Gastrocnemius medialis (tissue), 4 donors: ENCODE measurements around the gene CITED4. TPM values are rescaled to one million over a fixed set of nuclear protein-coding genes. Genes with fewer than 3 reads are reported as not detected.

Source experiments
- ATAC-seq, 2 donors: fragments of 150-250 bp; one replicate each; pipeline ENCODE4 v1.9.1; 2016
- DNase-seq, 2 donors: peaks; one replicate each; pipeline ENCODE4 v3.0.0-alpha.2; 2019
- H3K27ac ChIP-seq, 4 donors: fragments of 200-600 bp; sonication (generic); 1 replicate in 1 of 4; 2 replicates in 3 of 4; pipeline ENCODE4 v1.5.1; 2016 to 2018; ENCODE audit warnings: mild to moderate bottlenecking in 2 of 4, moderate library complexity in 1 of 4
- H3K27me3 ChIP-seq, 3 donors: fragments of 200-600 bp; sonication (generic) in 2 of 3; 1 replicate in 1 of 3; 2 replicates in 2 of 3; pipeline versions ENCODE4 v1.5.1 to v1.6.0; 2016 to 2019; ENCODE audit warnings: mild to moderate bottlenecking in 1 of 3, moderate library complexity in 1 of 3
- H3K36me3 ChIP-seq, 2 donors: fragments of 200-600 bp; sonication (generic) in 1 of 2; one replicate each; pipeline ENCODE4 v1.5.1; 2017 to 2018
- H3K4me1 ChIP-seq, 2 donors: fragments of 200-600 bp; sonication (generic) in 1 of 2; one replicate each; pipeline ENCODE4 v1.5.1; 2016 to 2017; ENCODE audit warnings: mild to moderate bottlenecking in 2 of 2
- H3K4me3 ChIP-seq, 4 donors: fragments of 200-600 bp; sonication (generic) in 3 of 4; 1 replicate in 1 of 4; 2 replicates in 3 of 4; pipeline ENCODE4 v1.5.1; 2016 to 2019; ENCODE audit warnings: mild to moderate bottlenecking in 2 of 4
- H3K9me3 ChIP-seq, 3 donors: fragments of 200-600 bp; sonication (generic) in 2 of 3; 1 replicate in 1 of 3; 2 replicates in 2 of 3; pipeline ENCODE4 v1.5.1; 2016 to 2019
- POLR2A ChIP-seq, 2 donors: fragments of 450-650 bp; IDR thresholded peaks; one replicate each; pipeline ENCODE4 v1.6.1; 2017; ENCODE audit warnings: antibody characterized with exemption in 2 of 2, mild to moderate bottlenecking in 2 of 2, moderate library complexity in 2 of 2
- in situ Hi-C, 4 donors: fragments of 200-750 bp; cut with MboI; loops; one replicate each; pipeline versions ENCODE4 v1.15.0 to v1.8.0; 2017; ENCODE audit warnings: low sequenced_read_pairs in 4 of 4
- intact Hi-C: fragments of 100-400 bp; cut with DNase I; formaldehyde crosslinking; loops from one replicate; pipeline ENCODE4 v1.15.1; 2023; ENCODE audit warnings: low total_unique reads
- total RNA-seq, 4 donors: library from RNA; depleted of rRNA; stranded (reverse); fragments of >200 nt; gene quantifications; one replicate each; pipeline versions ENCODE4 v1.1.0 to v1.2.3, GENCODE V29; 2016
- TF ChIP-seq, protein P1 (sequence below), 5 experiments: fragments of 450-650 bp in 3 of 5; fragments of 200-600 bp in 2 of 5; sonication (generic) in 2 of 5; IDR thresholded peaks in 4 of 5; conservative IDR thresholded peaks in 1 of 5; 1 replicate in 4 of 5; 2 replicates in 1 of 5; pipeline ENCODE4 v1.5.1; 2016 to 2019; ENCODE audit warnings: antibody characterized with exemption in 5 of 5, mild to moderate bottlenecking in 3 of 5, moderate library complexity in 3 of 5

CITED4 gene
- total RNA-seq: 10 to 100 TPM; 15.9 to 30.8 (median 23.1) TPM

DNA sequence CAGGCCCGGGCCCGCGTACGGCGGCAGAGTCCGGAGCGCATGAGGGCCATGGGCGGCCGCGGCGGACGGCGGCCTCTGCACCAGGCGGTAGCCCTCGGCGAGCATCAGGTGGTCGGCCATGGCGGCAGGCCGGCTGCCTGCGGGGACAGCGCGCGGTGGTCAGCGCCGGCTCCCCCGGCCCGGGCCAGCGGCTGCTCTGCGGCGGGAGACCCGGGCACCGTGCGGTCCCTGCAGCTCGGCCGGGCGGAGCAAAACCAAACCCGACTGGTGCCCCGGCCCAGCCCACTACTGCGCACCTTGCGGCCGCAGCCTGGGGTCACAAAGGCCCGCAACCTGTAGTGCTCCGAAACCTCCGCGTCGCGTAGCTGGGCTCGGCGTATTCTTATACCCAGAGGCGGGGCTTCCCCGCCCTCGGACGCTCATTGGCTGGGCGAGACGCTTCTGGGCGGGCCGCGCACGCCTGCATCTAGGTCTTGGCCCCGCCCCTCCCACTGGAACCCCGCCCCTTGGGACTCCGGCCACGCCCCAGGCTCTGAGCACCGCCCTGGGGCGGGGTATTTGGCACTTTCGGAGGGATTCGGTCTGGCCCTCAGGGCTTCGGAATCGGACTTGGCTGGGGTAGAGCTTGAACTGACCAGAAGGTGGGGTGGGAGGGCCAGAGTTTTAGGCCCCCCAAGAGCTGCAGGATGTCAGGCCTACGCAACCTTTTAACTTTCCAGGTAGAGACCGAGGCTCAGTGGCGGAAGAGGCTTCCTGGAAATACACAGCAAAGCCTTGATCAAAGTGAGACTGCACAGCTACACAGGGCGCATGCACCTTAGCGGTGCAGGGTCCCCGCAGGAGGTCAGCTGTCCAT is at the start of gene CITED4:
Gene CITED4, minus strand, starts transcription at position 356 of the 856 bp plus-strand sequence. Its CDS starts 236 bp downstream, at position 120.
- ATAC-seq (peak; percentile 85 to 90), DNase-seq (peak; percentile 90 to 96)
- Histone ChIP-seq H3K9me3 (no peaks in the 10 kb centered on the region), H3K27me3 (no peaks in the 10 kb centered on the region), H3K4me3 (peak within 1 kb of the TSS; percentile 53 to 84 (median 71)), H3K4me1 (peaks cover 11 to 18% of the 10 kb centered on the region in 2 donors), H3K36me3 (no peaks in the 10 kb centered on the region), H3K27ac (peak within 1 kb of the TSS; percentile 81 to 93 (median 85))
- TF ChIP-seq, protein P1, sequence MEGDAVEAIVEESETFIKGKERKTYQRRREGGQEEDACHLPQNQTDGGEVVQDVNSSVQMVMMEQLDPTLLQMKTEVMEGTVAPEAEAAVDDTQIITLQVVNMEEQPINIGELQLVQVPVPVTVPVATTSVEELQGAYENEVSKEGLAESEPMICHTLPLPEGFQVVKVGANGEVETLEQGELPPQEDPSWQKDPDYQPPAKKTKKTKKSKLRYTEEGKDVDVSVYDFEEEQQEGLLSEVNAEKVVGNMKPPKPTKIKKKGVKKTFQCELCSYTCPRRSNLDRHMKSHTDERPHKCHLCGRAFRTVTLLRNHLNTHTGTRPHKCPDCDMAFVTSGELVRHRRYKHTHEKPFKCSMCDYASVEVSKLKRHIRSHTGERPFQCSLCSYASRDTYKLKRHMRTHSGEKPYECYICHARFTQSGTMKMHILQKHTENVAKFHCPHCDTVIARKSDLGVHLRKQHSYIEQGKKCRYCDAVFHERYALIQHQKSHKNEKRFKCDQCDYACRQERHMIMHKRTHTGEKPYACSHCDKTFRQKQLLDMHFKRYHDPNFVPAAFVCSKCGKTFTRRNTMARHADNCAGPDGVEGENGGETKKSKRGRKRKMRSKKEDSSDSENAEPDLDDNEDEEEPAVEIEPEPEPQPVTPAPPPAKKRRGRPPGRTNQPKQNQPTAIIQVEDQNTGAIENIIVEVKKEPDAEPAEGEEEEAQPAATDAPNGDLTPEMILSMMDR (IDR thresholded peaks at IDR 0.05 in 4 of 5, conservative IDR thresholded peaks at IDR 0.05 in 1 of 5): peak in 1 of 5 experiments; percentile 27
- TF ChIP-seq POLR2A (IDR thresholded peaks at IDR 0.05): peak; percentile 95 to 97
- in situ Hi-C loops (no loop called here), intact Hi-C loops (loop anchor here (5.0 kb wide), 2 partner anchors 65 to 80 kb away; partner anchors contain the start of gene KCNQ4)

GRCh38 chr1:40911105-40911504 is 48.9 kb upstream of the CITED4 start:
- ATAC-seq: no peak
- Histone ChIP-seq H3K9me3 (no peaks in the 10 kb centered on the region), H3K4me3 (no peak overlapping the region), H3K27me3 (no peaks in the 10 kb centered on the region), H3K27ac (no peak overlapping the region), H3K36me3 (no peaks in the 10 kb centered on the region), H3K4me1 (no peaks in the 10 kb centered on the region)
- no peak for DNase-seq
- TF ChIP-seq POLR2A (IDR thresholded peaks at IDR 0.05): no peak
- TF ChIP-seq, protein P1 (IDR thresholded peaks at IDR 0.05 in 4 of 5, conservative IDR thresholded peaks at IDR 0.05 in 1 of 5): no peak
- in situ Hi-C loops (no loop called here), intact Hi-C loops (no loop called here)

DNA sequence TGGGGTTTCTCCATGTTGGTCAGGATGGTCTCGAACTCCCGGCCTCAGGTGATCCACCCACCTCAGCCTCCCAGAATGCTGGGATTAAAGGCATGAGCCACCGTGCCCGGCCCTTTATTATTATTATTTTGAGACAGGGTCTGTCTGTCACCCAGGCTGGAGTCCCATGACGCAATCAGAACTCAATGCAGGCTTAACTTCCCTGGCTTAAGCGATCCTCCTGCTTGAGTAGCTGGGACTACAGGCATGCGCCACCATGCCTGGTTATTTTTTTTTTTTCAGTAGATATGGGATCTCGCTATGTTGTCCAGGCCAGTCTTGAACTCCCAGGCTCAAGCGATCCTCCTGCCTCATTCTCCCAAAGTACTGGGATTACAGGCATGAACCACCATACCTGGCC is 47.1 kb upstream of the CITED4 start:
- Histone ChIP-seq H3K4me3 (no peak overlapping the region), H3K27ac (no peak overlapping the region), H3K36me3 (no peaks in the 10 kb centered on the region), H3K9me3 (no peaks in the 10 kb centered on the region), H3K4me1 (no peaks in the 10 kb centered on the region), H3K27me3 (no peaks in the 10 kb centered on the region)
- in situ Hi-C loops: no loop called here
- intact Hi-C loops: no loop called here
- DNase-seq: no peak
- TF ChIP-seq, protein P1 (IDR thresholded peaks at IDR 0.05 in 4 of 5, conservative IDR thresholded peaks at IDR 0.05 in 1 of 5): no peak
- no peak for TF ChIP-seq POLR2A (IDR thresholded peaks at IDR 0.05)
- ATAC-seq: no peak

DNA sequence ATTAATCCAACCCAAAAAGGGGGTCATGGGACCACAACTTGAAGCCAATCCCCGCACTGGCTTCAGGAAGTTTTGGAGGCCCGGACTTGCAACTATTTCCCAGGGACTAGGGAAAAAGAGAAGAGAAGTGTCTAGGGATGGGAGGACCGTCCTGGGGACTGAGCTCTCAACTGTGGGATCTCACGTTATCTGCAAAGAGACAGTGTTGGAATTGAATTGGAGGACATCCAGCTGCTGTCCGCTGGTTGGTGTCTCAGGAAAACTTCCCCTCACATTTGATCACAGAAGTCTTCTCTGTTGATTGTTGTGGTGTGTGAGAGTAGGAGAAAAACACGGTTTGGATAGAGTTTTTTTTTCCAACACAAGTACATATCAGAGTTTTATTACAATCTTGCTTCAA is 46.2 kb upstream of the CITED4 start:
- no peak for TF ChIP-seq POLR2A (IDR thresholded peaks at IDR 0.05)
- Histone ChIP-seq H3K27ac (no peak overlapping the region), H3K9me3 (no peaks in the 10 kb centered on the region), H3K36me3 (no peaks in the 10 kb centered on the region), H3K4me3 (no peak overlapping the region), H3K4me1 (no peaks in the 10 kb centered on the region), H3K27me3 (no peaks in the 10 kb centered on the region)
- in situ Hi-C loops: no loop called here
- intact Hi-C loops: no loop called here
- ATAC-seq (no peak), DNase-seq (no peak)

DNA sequence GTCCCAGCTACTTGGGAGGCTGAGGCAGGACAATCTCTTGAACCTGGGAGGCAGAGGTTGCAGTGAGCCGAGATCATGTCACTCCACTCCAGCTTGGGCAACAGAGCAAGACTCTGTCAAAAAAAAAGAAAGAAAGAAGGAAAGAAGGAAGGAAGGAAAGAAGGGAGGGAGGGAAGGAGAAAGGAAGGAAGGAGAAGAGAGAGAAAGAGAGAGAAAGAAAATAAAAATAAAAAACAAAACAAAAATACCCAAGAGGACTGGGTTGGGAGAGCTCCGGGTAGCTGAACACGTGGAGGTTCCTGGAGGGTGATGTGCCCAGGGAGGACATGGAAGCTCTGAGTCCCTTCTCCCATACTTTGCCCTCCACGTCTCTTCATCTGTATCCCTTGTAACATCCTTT is 45.7 kb upstream of the CITED4 start:
- DNase-seq (no peak), ATAC-seq (no peak)
- no peak overlapping the region for H3K4me3 ChIP-seq
- no peaks in the 10 kb centered on the region for H3K9me3 ChIP-seq
- intact Hi-C loops (no loop called here), in situ Hi-C loops (no loop called here)
- no peaks in the 10 kb centered on the region for H3K36me3 ChIP-seq
- no peak for TF ChIP-seq POLR2A (IDR thresholded peaks at IDR 0.05)
- TF ChIP-seq, protein P1 (IDR thresholded peaks at IDR 0.05 in 4 of 5, conservative IDR thresholded peaks at IDR 0.05 in 1 of 5): no peak
- no peaks in the 10 kb centered on the region for H3K4me1 ChIP-seq
- H3K27me3 ChIP-seq: no peaks in the 10 kb centered on the region
- H3K27ac ChIP-seq: no peak overlapping the region
